ENCODE data around the gene SF1.

SF1 gene

DNA sequence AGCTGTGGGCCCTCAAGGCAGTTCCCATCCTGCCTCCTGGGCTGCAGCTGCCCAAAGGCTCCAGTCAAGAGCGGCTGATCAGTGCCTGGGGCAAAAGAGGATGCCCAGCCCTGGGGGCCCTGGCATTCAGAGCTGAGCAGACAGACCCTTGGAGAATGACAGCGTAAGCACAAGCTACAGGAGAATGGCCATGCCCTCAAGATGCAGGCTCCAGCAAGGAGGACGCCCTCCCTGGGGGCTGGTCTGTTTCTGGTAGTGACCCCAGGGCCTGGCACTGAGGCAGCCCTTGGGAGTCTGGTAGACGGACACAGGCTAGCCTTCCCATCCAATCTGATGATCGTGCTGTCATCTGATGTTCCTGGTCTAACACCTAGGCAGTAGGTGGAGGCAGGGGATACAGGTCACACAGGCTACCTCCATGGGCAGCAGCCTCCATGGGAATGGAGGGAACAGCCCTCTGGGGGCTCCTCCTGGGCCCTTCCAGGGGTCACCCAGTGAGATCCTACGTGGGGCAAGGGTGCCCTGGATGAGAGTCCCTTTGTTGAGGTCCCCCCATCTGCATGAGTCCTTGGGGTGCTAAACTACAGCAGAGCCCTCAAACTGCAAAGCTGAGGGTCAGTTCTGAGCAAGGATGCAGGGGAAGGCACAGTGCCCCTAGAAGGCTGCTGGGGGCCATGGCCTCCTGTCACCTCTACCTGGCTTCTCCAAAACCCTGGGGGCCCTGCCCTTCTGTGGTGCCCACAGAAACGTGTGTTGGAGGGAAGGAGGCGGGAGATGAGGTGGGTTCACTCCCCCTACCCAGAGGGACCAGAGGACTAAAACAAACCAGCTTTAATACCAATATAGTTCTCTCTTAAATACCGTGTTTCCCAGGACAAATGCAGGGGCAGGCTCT is 10.2 kb upstream of the SF1 start:
- no peak for TF ChIP-seq CTCF (IDR thresholded peaks at IDR 0.05)
- no peak overlapping the region for H3K27ac ChIP-seq
- no peak overlapping the region for H3K4me3 ChIP-seq
- no peak for DNase-seq (ENCODE audit: low spot score)

DNA sequence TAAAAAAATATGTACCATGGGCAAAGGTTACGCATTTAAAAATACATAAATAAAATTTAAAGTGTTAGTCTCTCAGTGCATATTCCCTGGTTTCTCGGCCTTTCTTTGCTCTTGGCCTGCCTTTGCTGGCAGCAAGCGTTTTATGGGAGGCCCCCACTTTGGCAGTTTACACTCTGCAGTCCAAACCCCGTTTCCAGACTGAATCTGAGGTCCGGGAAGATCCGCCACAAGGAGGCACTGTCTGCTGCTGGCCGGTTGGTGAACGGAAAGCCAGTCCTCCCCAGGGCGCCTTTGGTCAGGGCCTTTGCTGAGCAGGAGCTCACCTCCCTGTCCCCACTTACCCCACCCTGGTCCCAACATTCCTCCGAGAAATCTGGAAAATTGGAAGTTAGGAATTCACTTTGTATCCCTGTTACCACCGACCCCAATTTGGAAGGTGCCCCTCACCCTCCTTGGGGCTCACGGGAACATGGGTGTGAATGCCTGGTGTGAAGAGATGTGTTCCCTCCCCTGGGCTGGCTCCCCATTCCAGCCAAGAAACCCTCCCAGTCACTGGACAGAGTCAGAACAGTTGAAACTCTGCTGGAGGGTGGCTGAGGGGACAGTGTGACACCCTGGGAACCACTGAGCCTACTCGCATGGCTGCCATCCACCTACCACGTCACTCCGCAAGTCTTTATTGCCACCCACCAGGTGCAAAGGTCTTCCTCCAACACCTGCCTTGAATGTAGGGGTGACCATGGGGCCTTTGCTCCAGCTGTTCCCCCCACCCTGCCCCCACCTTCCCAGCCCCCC is 9.4 kb upstream of the SF1 start:
- Histone ChIP-seq H3K4me3 (no peak overlapping the region), H3K27ac (no peak overlapping the region)
- TF ChIP-seq CTCF (IDR thresholded peaks at IDR 0.05), result peak; percentile 27
- no peak for DNase-seq (ENCODE audit: low spot score)

- H3K27ac ChIP-seq, result no peak overlapping the region
- no peak for TF ChIP-seq CTCF (IDR thresholded peaks at IDR 0.05)
- no peak for DNase-seq (ENCODE audit: low spot score)
- H3K4me3 ChIP-seq, result no peak overlapping the region
These were observed 8.0 kb upstream of the SF1 start for GRCh38 chr11:64786308-64786707.

DNA sequence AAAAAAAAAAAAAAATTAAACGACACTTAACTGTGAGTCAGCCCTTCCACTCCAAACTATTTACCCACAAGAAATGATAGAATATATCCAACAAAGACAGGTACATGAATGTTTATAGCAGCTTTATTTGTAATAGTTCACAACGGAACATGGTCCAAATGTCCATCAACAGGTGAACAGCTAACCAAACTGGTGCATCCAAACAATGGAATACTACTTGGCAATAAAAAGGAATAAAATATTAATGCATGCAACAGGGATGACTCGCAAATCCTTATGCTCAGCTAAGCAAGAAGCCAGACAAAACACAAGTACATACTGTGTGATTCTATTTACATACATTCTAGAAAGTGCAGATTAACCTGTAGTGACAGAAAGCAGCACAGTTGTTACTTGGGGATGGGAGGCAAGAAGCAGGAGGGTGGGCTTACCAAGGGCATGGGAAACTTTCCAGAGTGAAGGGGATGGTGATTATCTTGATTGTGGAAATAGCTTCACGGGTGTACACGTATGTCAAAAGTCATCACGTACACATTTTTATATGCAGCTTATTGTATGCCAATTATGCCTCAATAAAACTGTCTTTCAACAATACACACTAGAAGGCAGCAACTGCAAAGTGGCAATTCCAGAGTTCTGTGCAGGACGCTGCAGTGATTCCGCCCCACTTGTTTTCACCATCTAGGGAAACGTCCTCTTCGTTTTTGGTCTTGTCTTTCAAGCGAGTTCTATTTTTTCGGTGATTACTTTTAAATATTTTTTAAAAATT is 6.7 kb upstream of the SF1 start:
- Histone ChIP-seq H3K4me3 (no peak overlapping the region), H3K27ac (no peak overlapping the region)
- TF ChIP-seq CTCF (IDR thresholded peaks at IDR 0.05), result no peak
- no peak for DNase-seq (ENCODE audit: low spot score)

DNA sequence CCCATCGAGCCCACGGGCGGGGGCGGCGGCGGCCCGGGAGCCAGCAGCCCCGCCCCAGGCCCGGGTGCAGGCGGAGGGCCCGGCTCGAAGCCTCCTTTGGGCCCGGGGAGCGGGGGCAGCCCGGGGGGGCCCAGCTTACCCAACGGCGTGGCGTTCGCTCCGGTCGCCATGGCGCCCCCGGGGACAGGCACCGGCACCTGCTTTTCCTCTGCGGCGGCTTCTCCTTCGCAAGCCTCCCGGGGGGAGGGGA is 194 bp downstream of the SF1 start:
- no peak for TF ChIP-seq CTCF (IDR thresholded peaks at IDR 0.05)
- DNase-seq (ENCODE audit: low spot score), result peak; percentile 82
- peak overlapping the region; percentile 99 to 100 for H3K27ac ChIP-seq
- peak overlapping the region; percentile 100 for H3K4me3 ChIP-seq

- peak overlapping the region; percentile 100 for H3K4me3 ChIP-seq
- H3K27ac ChIP-seq, result peak overlapping the region; percentile 99 to 100
- TF ChIP-seq CTCF (IDR thresholded peaks at IDR 0.05), result no peak
- peak; percentile 86 for DNase-seq (ENCODE audit: low spot score)
These were observed 706 bp downstream of the SF1 start for GRCh38 chr11:64777449-64778222.
